Keratinocyte (primary cell): Measurements from ENCODE around the gene TSHZ3. TPM values are rescaled to one million over a fixed set of nuclear protein-coding genes. Genes with fewer than 3 reads are reported as not detected.

Experiments
- DNase-seq: peaks from one replicate; pipeline ENCODE4 v3.0.0-alpha.2; 2011; ENCODE audit warnings: low read depth, missing footprints, low spot score
- FAIRE-seq: peaks from 2 replicates; lab custom pipeline; 2011; peaks lifted over from hg19 to GRCh38; lab: Jason Lieb, UNC
- H2AFZ ChIP-seq: 2 replicates; pipeline ENCODE4 v1.6.0; 2012; ENCODE audit warnings: low read length, control low read depth, inconsistent platforms; ENCODE audit not compliant: control insufficient read depth
- H3K27ac ChIP-seq: 2 replicates; pipeline ENCODE4 v1.5.1; 2011; ENCODE audit warnings: low read length; ENCODE audit not compliant: control insufficient read depth, insufficient read depth
- H3K27me3 ChIP-seq: 3 replicates; pipeline ENCODE4 v1.6.0; 2011; ENCODE audit warnings: low read length; ENCODE audit not compliant: control insufficient read depth, insufficient read depth; ENCODE audit errors: extremely low read depth
- H3K36me3 ChIP-seq, 2 experiments: 2 replicates in 1 of 2; 3 replicates in 1 of 2; pipeline ENCODE4 v1.5.1; 2011; ENCODE audit warnings: low read length in 2 of 2, mild to moderate bottlenecking in 1 of 2; ENCODE audit not compliant: control insufficient read depth in 2 of 2, insufficient read depth in 2 of 2; ENCODE audit errors: extremely low read depth in 1 of 2
- H3K4me1 ChIP-seq: 3 replicates; pipeline ENCODE4 v1.5.1; 2011; ENCODE audit warnings: low read length; ENCODE audit not compliant: control insufficient read depth, insufficient read depth; ENCODE audit errors: extremely low read depth
- H3K4me2 ChIP-seq: 3 replicates; pipeline ENCODE4 v1.6.0; 2011; ENCODE audit warnings: low read depth, low read length; ENCODE audit not compliant: control insufficient read depth, insufficient read depth; ENCODE audit errors: extremely low read depth
- H3K4me3 ChIP-seq, 3 experiments: fragments of 200-600 bp in 1 of 3; sonication (generic) in 1 of 3; 2 replicates in 2 of 3; 3 replicates in 1 of 3; pipeline ENCODE4 v1.5.1; 2011 to 2016; ENCODE audit warnings: low read length in 3 of 3, mild to moderate bottlenecking in 3 of 3, control low read depth in 2 of 3, inconsistent platforms in 1 of 3, low read depth in 1 of 3, mixed read lengths in 1 of 3, mixed run types in 1 of 3, moderate library complexity in 1 of 3; ENCODE audit not compliant: control insufficient read depth in 2 of 3, insufficient read depth in 2 of 3; ENCODE audit errors: extremely low read depth in 1 of 3
- H3K79me2 ChIP-seq: 2 replicates; pipeline ENCODE4 v1.6.0; 2012; ENCODE audit warnings: low read length; ENCODE audit not compliant: control insufficient read depth, insufficient read depth
- H3K9ac ChIP-seq: 3 replicates; pipeline ENCODE4 v1.6.0; 2011; ENCODE audit warnings: low read length; ENCODE audit not compliant: control insufficient read depth, insufficient read depth; ENCODE audit errors: extremely low read depth
- H3K9me1 ChIP-seq: 3 replicates; pipeline ENCODE4 v1.6.0; 2011; ENCODE audit warnings: low read length; ENCODE audit not compliant: control insufficient read depth, insufficient read depth; ENCODE audit errors: extremely low read depth
- H3K9me3 ChIP-seq: 2 replicates; pipeline ENCODE4 v1.5.1; 2012; ENCODE audit warnings: low read depth, low read length; ENCODE audit not compliant: control insufficient read depth
- H4K20me1 ChIP-seq: 3 replicates; pipeline ENCODE4 v1.6.0; 2011; ENCODE audit warnings: low read length; ENCODE audit not compliant: control insufficient read depth, insufficient read depth; ENCODE audit errors: extremely low read depth
- EZH2 ChIP-seq: IDR thresholded peaks from one replicate; pipeline ENCODE4 v1.6.1; 2012; ENCODE audit warnings: inconsistent platforms, mild to moderate bottlenecking, low read length, moderate library complexity
- dilution Hi-C: fragments of 300-500 bp; cut with MboI; formaldehyde crosslinking; loops from one replicate; pipeline ENCODE4 v1.7.0; 2020; ENCODE audit warnings: low sequenced_read_pairs; ENCODE audit not compliant: extremely low pct_ligation_motif_present
- polyA plus RNA-seq, 5 experiments: library from polyadenylated mRNA; depleted of rRNA in 3 of 5; stranded (reverse) in 3 of 5; stranded (forward) in 1 of 5; unstranded in 1 of 5; fragments of >200 nt; gene quantifications; 1 replicate in 1 of 5; 2 replicates in 3 of 5; 3 replicates in 1 of 5; pipeline versions ENCODE4 v1.2.1 to v1.2.3, GENCODE V29; 2011 to 2012; ENCODE audit warnings: missing spikeins in 2 of 5, low read depth in 1 of 5, low replicate concordance in 1 of 5
- TF ChIP-seq, protein P1 (sequence below), 3 experiments: IDR thresholded peaks in 1 of 3; conservative IDR thresholded peaks in 1 of 3; optimal IDR thresholded peaks in 1 of 3; 2 replicates in 2 of 3; 3 replicates in 1 of 3; pipeline versions ENCODE3 to v1.5.1; 2011; ENCODE audit warnings: low read length in 3 of 3, mild to moderate bottlenecking in 3 of 3, moderate library complexity in 2 of 3, control low read depth in 1 of 3, inconsistent platforms in 1 of 3; ENCODE audit not compliant: insufficient read depth in 2 of 3; ENCODE audit errors: extremely low read depth in 1 of 3

Gene TSHZ3
- polyA plus RNA-seq, 1 donor (not counting 4 experiments of a cell fraction or from before 2014, with no cell fraction given) = 3.6 TPM

DNA sequence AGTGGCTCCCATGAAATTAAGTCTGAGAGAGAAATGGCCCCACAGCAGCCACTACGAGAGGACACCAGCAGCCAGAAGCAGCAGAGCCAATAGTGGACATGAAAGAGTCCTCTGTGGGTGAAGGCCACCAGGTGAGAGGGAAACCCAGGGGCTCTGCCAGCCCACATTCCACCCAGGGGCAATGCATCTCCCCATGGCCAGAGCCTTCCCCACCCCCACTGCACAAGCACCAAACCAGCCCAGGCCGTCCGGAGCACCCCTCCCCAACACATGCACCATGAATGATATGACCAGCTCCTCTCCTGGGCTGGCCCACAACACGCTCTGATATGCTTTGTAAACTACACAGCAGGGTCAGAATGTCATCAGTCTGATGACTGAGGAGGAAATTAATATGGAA, 66.9 kb downstream of the TSHZ3 start:
- H4K20me1 ChIP-seq = no peaks in the 10 kb centered on the region
- H3K9me1 ChIP-seq = no peaks in the 10 kb centered on the region
- no peaks in the 10 kb centered on the region for H3K27me3 ChIP-seq
- no peak overlapping the region for H3K9ac ChIP-seq
- TF ChIP-seq, protein P1, sequence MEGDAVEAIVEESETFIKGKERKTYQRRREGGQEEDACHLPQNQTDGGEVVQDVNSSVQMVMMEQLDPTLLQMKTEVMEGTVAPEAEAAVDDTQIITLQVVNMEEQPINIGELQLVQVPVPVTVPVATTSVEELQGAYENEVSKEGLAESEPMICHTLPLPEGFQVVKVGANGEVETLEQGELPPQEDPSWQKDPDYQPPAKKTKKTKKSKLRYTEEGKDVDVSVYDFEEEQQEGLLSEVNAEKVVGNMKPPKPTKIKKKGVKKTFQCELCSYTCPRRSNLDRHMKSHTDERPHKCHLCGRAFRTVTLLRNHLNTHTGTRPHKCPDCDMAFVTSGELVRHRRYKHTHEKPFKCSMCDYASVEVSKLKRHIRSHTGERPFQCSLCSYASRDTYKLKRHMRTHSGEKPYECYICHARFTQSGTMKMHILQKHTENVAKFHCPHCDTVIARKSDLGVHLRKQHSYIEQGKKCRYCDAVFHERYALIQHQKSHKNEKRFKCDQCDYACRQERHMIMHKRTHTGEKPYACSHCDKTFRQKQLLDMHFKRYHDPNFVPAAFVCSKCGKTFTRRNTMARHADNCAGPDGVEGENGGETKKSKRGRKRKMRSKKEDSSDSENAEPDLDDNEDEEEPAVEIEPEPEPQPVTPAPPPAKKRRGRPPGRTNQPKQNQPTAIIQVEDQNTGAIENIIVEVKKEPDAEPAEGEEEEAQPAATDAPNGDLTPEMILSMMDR (optimal IDR thresholded peaks at IDR 0.05 in 1 of 3, IDR thresholded peaks at IDR 0.05 in 1 of 3, conservative IDR thresholded peaks at IDR 0.05 in 1 of 3; ENCODE audit: extremely low read depth in 1 of 3, insufficient read depth in 2 of 3, low read length in 3 of 3) = no peak
- TF ChIP-seq EZH2 = no peak
- H3K79me2 ChIP-seq = peaks cover 5% of the 10 kb centered on the region
- H2AFZ ChIP-seq = no peak overlapping the region
- peaks cover 0 to 14% of the 10 kb centered on the region in 2 experiments for H3K36me3 ChIP-seq
- dilution Hi-C loops = no loop called here
- no peak overlapping the region for H3K4me2 ChIP-seq
- H3K27ac ChIP-seq = no peak overlapping the region
- no peak overlapping the region for H3K4me3 ChIP-seq
- DNase-seq = no peak
- H3K9me3 ChIP-seq = no peaks in the 10 kb centered on the region
- H3K4me1 ChIP-seq = no peaks in the 10 kb centered on the region
- no peak for FAIRE-seq

DNA sequence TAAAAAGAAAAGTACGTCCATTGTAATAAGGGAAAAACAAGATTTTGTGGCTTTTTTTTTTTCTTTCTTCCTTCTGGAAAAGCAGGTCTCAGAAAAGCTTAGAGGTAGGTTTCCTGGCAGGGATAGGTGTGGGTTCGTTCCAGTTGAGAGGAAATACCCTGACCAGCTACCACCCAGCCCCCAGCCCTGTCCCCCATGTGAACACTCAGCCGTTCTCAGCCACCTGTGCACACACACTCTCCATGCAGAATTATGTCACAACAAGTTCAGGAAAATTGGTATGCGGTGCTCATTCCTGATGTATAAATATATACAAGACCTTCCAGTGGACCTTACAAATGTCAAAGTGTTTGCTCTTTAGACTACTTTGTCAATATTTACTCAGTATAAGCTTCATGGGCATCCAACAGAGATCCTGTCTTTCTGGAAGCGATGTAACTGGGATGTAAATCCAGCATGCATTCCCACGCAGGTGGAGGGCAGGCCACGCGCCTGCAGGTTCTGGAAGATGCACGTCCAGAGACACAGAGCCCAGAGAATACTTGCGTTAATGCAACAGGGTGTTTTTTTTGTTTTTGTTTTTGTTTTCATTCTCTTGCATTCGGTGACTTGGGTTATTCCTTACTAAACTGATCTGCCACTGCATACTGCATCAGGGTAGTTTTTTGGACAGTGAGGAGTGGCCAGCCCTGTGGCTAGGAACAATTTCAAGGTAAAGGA, 68.8 kb downstream of the TSHZ3 start:
- no peak for FAIRE-seq
- H4K20me1 ChIP-seq = no peaks in the 10 kb centered on the region
- TF ChIP-seq, protein P1 (optimal IDR thresholded peaks at IDR 0.05 in 1 of 3, IDR thresholded peaks at IDR 0.05 in 1 of 3, conservative IDR thresholded peaks at IDR 0.05 in 1 of 3; ENCODE audit: extremely low read depth in 1 of 3, insufficient read depth in 2 of 3, low read length in 3 of 3) = no peak
- H3K27ac ChIP-seq = no peak overlapping the region
- no peak overlapping the region for H3K9ac ChIP-seq
- no peak overlapping the region for H2AFZ ChIP-seq
- no peak overlapping the region for H3K4me3 ChIP-seq
- H3K36me3 ChIP-seq = peaks cover 3 to 14% of the 10 kb centered on the region in 2 experiments
- H3K4me2 ChIP-seq = no peak overlapping the region
- no peaks in the 10 kb centered on the region for H3K4me1 ChIP-seq
- no peaks in the 10 kb centered on the region for H3K27me3 ChIP-seq
- no peaks in the 10 kb centered on the region for H3K9me3 ChIP-seq
- H3K9me1 ChIP-seq = no peaks in the 10 kb centered on the region
- no peak for DNase-seq
- dilution Hi-C loops = no loop called here
- peaks cover 5% of the 10 kb centered on the region for H3K79me2 ChIP-seq
